Non-pigmented ciliary epithelial cell (primary cell): Measurements from ENCODE around the gene POLR3E.

Experiments used
- DNase-seq: peaks from one replicate; pipeline ENCODE4 v3.0.0-alpha.2; 2010; ENCODE audit warnings: low read depth

The POLR3E gene

DNA sequence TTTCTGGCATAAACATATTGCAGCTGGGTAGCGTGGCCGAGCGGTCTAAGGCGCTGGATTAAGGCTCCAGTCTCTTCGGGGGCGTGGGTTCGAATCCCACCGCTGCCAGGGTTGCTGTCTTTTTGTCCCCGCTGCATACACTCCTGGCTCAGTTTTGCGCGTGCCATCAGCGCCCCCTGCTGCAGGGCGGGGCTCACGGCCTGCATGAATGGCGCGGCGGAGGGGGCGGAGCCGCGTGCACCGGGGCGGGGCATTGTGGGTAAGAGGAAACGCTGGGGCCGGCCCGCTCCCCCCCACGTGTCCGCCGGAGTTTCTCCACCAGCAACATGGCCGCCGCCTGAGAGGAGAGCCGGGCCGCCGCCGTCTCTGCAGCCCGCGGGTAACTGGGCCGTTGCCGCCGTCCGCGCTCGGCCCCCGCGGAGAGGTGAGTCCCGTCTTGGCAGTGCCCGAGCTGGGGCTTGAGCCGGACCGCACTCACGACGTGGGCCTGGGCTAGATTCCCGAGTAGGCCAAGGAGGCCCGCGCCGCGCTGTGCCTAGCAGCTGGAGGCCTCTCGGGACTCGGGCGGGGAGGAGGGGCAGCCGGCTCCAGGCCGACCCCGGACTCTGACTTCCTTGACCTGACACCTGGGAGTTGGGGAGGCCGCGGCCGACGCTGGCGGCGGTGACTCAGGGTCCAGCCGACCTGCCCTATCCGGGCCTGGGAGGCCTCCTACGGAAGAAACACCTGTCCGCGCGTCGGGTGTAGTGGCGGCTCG lies at the start of gene POLR3E:
Gene POLR3E, plus strand, starts transcription at position 296 of the 757 bp plus-strand sequence. CDS start 5,560 bp downstream, outside the sequence.
- DNase-seq: peak; percentile 77

GRCh38 chr16:22250522-22250921 lies 46.7 kb upstream of the POLR3E start:
- DNase-seq: no peak

DNA sequence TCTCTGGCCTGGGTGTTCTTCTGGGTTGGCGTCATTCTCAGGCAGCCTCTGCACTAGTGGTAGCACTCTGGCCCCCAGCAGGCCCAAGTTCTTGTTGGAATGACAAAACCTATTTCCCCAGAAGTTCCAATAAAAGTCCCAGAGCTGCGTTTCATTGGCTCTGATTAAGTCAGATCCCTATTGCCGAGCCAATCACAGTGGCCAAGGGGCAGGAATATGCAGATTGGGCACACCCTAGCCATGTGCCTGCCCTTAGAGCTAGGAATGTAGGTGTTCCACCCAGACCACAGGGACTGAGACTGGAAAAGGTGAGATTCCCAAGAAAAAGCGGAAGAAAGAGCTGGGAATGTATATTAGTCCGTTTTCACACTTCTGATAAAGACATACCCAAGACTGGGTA lies 44.9 kb upstream of the POLR3E start:
- DNase-seq: no peak

DNA sequence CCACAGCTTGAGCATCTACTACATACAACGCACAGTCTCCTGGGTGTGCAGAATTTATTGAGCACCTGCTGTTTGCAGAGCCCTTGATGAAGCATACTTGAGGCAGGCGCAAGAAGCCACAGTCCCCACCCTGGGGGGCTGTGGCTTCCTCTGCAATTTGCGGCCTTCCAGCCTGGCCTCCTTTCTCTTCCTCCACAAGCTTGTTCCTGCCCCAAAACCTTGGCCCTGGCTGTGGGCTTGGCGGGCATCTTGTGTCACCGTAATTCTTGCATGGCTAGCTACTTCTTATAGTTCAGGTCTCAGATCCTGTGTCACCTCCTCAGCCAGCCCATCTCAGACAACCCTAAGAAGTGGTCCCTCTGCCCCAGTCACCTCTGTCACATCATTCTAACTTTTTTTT lies 43.9 kb upstream of the POLR3E start:
- DNase-seq: no peak

- no peak for DNase-seq
These were observed 41.9 kb upstream of the POLR3E start for GRCh38 chr16:22255335-22255734.

- no peak for DNase-seq
These were observed 39.8 kb upstream of the POLR3E start for GRCh38 chr16:22257440-22257839.

DNA sequence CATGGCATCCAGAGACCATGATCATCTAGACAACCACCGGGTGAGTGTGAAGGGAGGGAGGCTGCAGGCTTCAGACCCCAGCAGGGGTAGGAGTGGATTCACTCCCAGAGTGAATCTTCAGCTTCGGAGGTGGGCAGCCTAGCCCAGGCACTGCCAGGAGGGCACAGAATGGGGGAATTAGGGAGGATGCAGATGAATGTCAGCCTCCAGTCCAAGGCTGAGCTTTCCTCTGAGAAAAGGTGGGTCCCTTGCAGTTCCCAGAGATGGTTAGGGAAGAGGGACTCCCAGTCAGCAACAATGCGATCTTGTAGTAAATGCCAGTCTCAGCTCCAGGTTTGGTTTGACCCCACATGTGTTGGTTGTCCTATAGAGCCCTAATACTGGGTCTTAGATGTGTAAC lies 36.7 kb upstream of the POLR3E start:
- no peak for DNase-seq

DNA sequence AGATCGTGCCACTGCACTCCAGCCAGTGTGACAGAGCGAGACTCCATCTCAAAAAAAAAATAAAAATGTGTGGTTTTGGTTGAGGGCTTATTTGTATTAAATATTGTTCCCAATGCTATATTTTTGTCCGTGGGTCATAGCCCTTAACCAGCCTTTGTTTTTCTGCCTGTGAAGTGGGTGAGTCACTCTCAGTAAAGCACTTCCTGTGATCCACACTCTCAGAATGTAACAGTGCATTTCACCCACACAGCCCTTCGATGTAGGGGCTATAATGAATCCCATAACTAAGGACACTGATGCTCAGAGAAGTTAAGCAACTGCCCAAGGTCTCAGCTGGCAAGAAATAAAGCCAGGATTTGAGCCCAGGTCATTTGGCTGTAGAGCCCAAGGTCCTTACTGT lies 34.7 kb upstream of the POLR3E start:
- DNase-seq: no peak

GRCh38 chr16:22264786-22265185 lies 32.4 kb upstream of the POLR3E start:
- no peak for DNase-seq

DNA sequence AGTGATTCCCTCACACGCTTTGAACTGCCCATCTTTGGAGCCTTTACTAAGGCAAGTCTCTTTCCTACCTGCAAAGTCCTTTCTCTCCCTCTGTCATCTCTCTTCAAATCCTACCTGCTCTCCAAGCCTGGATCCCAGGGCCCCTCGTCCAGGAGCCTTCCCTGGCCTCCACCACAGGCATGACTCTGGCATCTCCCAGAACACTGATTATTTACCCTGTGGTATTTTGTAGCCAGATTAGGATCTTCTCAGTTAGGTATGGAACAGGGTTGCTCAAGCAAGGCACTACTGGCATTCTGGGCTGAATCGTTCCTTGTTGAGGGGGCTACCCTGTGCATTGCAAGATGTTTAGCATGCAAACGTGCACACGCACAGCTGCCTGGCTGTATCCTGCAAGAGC lies 31.9 kb upstream of the POLR3E start:
- no peak for DNase-seq

- no peak for DNase-seq
These were observed 30.7 kb upstream of the POLR3E start for GRCh38 chr16:22266546-22266945.

- no peak for DNase-seq
These were observed 29.4 kb upstream of the POLR3E start for GRCh38 chr16:22267764-22268163.

GRCh38 chr16:22270525-22270924 lies 26.7 kb upstream of the POLR3E start:
- no peak for DNase-seq

DNA sequence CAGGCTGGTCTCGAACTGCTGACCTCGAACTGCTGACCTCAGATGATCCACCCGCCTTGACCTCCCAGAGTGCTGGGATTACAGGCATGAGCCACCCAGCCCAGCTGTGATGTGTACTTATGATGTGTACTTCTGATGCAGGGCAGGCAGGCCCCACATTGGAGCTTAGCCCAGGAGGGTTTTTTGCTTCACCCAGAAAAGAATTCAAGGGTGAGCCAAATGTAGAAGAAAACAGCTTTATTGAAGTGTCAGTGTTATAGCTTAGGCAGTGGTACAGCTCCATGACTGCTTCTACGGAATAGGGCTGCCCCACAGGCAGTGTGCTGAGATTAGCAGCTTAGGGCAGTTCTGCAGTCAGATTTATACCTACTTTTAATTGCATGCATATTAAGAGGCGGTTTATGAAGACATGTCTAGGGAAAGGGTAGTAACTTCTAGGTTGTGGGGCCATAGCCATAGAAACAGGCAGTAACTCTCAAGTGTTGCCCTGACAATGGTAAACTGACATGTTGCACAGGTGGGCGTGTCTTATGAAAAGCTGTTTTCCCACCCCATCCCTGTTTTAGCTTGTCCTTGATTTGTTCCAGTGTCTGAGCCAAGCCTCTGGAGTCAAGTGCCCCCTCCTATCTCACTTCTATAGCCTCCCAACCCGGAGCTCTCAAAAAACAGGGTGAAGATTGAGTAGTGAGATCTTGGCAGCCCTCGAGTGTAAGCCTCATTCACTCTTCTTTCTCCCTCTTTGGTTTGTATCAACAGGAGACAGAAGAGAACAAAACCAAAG lies 24.1 kb upstream of the POLR3E start:
- no peak for DNase-seq

GRCh38 chr16:22274916-22275315 lies 22.3 kb upstream of the POLR3E start:
- DNase-seq: no peak

DNA sequence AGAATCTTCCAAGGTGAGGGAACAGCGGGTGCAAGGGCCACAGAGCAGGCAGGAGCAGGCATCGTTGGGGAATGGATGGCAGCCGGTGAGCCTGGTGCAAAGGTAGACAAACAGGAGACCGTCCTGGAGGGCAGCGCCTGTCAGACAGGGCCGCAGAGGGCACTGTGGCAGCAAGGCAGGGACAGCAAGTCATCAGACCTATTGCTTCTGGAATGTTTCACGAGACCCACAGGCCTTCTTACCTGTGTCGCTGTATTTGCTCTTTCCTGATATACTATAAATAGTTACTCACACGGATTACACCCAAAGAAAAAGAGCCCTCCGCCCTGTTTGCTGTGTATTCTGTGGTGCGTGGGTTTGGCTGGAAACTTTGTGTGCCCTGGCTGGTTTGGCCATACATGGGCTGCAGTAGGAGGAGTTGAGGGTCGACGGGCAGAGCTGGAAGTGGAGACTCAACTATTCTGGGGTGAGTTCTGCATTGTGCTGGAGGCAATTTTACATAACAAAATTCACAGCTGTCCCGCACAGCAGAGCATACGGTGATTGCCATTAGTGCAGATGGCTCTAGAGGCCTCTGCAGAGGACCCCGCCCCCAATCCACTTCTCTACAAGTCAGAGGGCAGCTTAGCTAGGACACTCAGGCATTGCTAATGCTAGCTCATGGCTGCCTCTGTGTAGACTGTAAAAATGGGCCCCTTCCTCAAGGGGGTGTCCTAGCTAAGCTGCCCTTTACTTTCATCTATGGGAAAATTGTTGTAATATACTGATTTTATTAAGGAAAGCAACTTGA lies 18.6 kb upstream of the POLR3E start:
- DNase-seq: no peak

DNA sequence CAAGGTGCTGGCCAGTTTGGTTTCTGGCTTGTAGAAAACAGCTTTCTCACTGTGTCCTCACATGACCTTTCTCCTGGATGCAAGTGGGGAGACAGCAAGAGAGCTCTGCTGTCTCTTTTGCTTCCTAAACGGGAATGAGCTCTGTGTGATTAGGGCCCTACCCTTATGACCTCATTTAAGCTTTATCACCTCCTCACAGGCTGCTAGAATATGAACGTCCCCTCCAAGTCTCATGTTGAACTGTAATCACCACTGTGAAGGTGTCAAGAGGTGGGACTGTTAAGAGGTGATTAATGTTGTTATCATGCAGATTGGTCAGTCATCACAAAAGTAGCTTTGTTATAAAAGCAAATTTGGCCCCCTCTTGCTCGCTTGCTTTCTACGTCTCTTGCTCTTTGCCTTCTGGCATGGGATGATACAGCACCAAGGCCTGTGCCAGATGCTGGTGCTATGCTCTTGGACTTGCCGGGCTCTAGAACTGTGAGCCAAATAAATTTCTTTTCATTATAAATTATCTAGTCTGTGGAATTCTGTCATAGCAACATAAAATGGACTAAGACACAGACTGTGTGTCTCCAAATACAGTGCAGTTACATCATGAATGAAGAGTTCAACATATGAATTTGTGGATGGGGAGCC lies 14.8 kb upstream of the POLR3E start:
- no peak for DNase-seq

DNA sequence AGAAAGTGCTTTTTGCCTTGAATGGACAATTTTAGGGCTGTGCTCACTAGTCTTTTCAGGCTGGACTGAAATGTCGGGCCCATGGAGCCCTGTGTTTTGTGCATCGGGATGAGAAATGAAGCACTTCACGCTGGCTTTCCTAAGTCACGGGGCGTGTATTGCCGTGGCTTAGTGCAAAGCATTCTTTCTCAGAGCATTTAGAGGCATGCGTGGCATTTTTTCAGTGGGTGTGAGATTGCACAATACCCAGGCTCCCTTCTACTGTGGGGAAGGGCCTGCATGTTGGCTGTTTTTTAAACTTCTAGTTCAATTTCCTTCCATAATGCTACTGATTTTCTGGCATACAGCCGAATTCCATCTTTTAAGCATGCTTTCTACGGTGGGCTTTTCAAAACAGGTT lies 12.6 kb upstream of the POLR3E start:
- DNase-seq: no peak

DNA sequence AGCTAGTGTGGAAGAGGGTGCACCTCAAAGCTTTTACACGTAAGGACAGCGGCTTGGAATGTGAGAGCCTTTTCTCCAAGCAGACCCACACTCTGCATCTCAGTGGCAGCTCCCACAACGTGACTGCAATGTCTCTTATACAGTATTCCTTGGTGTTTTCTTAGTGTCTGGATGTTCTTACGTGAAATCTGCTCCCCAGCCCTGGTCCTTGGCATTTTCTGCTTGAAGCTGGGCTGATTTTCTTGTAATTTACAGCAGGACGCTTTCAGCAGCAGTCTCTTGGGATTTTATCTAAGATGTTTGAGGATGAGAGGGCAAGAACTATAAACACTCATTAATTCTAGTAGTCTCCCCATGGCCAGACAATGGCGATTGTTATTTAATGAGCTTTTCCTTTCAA lies 12.1 kb upstream of the POLR3E start:
- no peak for DNase-seq

DNA sequence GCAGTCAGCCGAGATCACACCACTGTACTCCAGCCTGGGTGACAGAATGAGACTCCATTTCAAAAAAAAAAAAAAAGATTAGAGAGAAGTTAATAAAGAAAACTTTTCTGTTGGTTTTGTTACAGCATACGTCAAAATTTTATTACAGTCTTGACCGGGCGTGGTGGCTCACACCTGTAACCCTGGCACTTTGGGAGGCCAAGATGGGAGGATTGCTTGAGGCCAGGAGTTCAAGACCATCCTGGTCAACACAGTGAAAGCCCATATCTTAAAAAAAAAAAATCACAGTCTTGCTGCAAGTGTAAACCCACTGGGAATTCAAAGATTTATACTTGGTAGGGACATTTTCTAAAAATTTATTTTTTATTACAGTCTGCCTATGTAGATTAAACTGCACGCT lies 6.2 kb upstream of the POLR3E start:
- no peak for DNase-seq

DNA sequence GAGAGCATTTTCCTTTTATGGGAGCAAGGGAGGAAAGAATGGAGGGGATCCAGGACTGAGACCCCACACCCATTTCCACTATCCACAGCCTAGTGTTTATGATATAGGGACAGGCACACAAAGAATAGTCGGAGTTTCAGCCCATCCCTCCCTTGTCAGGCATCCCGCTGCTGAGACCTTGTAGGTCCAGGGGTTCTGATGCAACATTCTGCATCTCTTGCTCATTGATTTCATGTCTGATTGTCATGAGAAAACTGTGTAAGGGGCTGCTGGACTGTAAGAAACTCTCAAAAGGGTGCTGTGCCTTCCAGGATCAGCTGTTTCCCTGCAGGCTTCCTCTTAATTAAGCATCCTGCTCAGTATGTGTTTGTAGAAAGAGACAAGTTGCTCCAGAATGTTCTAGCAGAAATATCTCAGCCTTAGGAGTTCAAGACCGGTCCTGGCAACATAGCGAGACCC lies 5.3 kb upstream of the POLR3E start:
- DNase-seq: no peak

- DNase-seq: no peak
These were observed 4.9 kb upstream of the POLR3E start for GRCh38 chr16:22292320-22292719.
